Activated CD4-positive, alpha-beta T cell treated with anti-CD3 and anti-CD28 coated beads for 4 hours (primary cell): ENCODE data around the gene EPHB1.
"Not testable (repeated sequence)": the region's sequence is repeated elsewhere in the genome, so short reads cannot be mapped to it uniquely, and the experiment has no call there.

Experiments
- DNase-seq, 2 donors: peaks; one replicate each; pipeline ENCODE4 v3.0.0-alpha.2; 2020

The EPHB1 gene

DNA sequence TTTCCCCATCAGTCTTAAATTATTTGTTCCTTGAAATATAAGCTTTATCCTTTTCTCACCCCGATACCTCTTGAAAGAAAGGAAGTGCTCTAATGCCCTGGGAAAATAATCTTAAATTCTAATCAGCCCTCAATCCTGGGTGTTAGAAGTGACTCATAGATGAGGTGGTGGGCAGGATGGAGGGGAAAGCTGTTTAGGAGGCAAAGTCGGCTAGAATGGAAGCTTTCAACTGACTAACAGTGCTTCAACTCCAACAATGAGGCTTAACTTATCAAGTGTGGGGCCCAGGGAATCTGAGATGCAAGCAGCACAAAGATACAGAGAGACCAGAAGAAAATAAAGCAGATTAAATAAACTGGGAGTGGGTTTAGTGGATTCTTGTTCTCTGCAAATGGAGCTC lies 175.8 kb downstream of the EPHB1 start:
- no peak for DNase-seq

- no peak for DNase-seq
Measured at GRCh38 chr3:134971306-134971705, 176.2 kb downstream of the EPHB1 start.

DNA sequence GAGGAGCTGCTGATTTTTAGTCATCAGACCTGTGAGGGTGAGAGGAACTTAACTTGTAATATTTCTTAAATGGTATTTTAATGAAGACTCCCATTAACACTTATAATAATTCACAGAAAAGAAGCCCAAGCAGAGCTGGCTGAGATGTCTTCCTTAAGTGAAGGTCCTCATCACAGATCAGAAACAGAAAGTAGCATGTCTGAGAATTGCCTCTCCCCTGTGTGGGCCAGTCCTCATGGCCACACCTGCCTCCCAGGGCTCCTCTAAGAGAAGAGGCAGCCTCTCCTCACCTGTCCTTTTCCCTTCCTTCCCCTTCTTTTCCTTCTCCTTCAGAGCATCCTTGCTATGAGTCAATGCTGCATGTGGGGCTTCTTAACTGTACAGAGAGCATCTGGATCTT lies 176.8 kb downstream of the EPHB1 start:
- DNase-seq = not testable (repeated sequence)

- no peak for DNase-seq
Measured at GRCh38 chr3:134972836-134973455, 177.9 kb downstream of the EPHB1 start.

- no peak for DNase-seq
Measured at GRCh38 chr3:134974624-134975023, 179.6 kb downstream of the EPHB1 start.

DNA sequence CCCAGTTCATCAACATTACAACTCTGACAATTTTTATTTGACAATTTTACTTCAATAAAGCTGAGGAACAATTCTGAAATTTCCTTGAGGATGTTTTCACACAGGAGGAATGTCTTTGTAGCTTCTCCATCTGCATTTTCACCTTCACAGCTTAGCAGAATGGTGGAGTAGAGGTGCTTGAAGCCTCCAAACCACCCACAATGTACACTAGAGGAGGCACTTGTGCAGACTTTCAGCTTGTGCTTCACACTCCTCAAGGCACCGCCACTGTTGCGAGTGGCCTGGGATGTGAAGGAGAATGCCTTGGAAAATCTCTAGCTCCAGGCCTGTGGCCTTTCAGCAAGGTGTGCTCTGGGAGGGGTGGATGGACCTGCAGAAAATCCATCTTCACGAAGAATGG lies 181.9 kb downstream of the EPHB1 start:
- DNase-seq = no peak

GRCh38 chr3:134978658-134979057 lies 183.6 kb downstream of the EPHB1 start:
- no peak for DNase-seq

- DNase-seq = no peak
Measured at GRCh38 chr3:134985864-134986715, 191.0 kb downstream of the EPHB1 start.

DNA sequence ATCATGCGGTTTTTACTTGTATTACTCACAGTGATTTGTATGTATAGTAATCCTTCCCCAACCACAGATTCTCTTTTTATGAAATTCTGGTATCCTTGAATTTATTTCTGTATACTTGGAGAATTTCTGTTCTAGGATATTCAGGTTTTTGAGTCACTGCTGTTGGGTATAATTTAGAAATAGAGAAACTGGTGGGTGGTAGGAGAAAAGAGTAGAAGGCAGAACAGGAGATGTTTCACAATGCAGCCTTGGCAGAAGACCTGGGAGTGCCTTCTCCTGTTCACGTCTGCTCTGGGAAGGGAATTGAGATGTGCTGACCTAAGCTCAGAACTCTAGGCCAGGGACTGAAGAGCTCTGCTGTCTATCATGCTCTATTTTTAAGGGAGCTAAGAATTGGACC lies 193.6 kb downstream of the EPHB1 start:
- no peak for DNase-seq

DNA sequence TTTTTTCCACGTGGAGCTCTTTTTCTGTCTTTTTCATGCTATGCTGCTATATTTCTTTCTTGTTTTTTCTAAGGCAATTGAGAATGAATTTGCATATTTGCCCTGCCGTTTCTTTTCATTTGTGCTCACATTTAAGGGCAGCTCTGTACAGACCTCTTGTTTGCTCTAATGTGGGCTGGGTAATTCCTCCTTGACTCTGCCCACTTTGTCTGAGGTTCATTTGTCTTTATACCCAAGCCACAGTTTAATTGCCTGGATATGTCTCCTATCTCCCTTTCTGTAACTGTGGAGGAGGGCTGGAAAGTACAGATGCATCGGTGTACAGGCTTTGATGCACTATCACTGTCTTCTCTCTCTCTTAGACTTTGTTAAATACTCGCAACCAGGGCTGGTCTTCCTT lies 195.9 kb downstream of the EPHB1 start:
- no peak for DNase-seq

- no peak for DNase-seq
Measured at GRCh38 chr3:134991472-134992010, 196.5 kb downstream of the EPHB1 start.

- no peak for DNase-seq
Measured at GRCh38 chr3:134992180-134992579, 197.1 kb downstream of the EPHB1 start.

DNA sequence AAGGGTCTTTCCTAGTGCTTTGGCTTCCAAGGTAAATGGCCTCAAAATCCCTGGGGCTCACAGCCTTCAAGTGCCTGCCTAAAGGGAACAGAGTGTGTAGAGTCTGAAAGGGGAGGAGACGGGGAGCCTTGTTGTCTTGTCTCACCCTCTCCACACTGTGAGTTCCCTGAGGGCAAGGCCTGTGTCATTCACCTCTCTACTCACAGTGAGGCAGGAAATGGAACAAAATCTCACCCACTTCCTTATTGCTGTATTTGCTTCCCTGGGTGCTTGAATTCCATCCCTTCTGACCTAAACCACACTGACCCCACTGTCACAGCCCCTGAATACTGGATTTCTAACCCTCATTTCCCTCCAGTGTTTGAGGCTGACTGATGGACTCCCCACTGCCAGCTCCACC lies 197.5 kb downstream of the EPHB1 start:
- no peak for DNase-seq

- DNase-seq = no peak
Measured at GRCh38 chr3:134993011-134993410, 198.0 kb downstream of the EPHB1 start.

DNA sequence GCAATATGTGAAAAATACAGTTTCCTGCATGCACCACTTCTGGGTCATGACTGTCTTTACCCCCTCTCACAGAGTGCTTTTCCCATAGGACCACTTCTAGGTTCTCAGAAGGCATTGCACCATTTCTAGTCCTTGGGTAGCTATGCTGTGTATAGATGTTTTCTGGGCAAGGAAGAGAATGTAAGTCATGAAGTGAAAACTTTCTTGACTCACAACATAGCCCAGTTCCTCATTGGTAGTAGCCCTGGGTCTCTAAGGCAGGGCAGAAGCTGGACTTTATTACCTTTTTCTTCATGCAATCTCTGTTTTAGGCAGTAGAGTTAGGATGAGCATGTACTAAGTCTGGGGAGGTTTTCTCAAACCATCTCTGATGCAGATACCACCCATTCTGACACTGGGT lies 203.1 kb downstream of the EPHB1 start:
- no peak for DNase-seq

DNA sequence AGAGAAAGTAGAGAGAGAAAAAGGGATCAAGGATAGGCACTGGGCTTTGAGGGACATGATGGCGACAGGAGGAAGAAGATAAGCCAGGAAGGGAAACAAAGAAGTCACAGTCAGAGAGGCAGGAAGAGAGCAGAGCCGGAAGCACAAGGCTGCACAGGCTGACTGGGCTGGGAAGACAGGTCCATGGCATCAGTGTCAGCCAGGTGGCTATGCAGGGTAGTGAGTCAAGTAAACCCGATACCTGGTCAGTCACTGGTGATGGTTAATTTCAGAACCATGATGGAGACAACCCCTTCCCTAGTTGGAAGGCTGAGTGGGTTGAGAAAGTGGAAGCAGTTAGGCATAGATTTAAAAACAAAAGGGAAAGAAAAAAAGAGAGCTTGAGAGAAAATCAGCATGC lies 203.8 kb downstream of the EPHB1 start:
- DNase-seq = no peak

DNA sequence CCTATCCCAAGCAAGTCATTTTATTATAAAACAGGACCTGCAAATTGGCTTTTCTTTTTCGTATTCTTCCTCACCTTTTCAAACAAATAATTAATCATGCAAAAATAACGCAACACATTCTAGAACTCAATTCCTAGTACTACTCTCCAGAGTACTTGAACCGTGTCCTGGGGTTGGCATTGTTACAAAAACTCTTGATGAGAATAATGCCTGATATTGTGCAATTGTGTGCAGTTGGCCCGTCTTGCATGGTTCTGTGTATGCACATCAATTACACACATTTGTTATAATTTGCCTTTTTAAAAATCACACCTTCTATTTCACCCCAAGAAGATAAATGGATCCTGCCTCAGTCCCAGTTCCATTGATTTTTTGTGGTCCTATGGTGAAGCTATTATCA lies 205.4 kb downstream of the EPHB1 start:
- no peak for DNase-seq

- not testable (repeated sequence) for DNase-seq
Measured at GRCh38 chr3:135005616-135006015, 210.6 kb downstream of the EPHB1 start.

DNA sequence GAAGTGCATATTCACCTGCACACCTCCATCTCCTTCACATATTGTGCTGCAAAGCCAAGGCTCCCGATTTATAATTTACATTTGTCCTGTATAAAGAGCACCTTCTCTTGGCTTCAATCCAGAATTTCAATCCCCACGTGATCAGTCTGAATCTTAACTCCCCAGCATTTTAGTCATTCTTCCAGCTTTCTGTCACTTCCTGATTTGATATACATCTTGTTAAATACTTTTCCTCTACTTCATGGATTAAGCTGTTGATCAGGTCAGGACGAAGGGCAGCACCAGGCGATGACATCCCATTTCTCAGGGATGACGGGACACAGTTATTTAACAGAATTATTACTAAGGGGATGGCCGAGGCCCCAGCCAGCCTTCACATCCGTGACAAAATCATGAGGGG lies 212.5 kb downstream of the EPHB1 start:
- no peak for DNase-seq

DNA sequence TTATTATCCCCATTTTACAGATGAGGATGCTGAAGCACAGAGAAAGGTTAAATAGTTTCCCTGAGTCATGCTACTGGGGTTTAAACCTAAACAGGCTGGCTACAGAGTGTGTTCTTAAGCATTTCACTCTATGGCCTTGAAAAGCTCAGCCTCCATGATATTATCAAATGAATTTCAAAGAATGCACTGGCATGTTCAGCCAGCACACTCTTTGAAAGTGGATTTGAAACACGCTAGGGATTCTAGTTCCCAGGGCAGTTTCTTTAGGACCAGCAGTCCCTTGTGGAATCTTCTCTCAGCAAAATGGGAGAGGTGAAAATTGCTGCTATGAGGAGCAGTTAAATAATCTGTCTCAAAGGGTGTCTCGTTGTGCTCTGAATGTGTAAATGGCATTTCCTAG lies 213.3 kb downstream of the EPHB1 start:
- no peak for DNase-seq

GRCh38 chr3:135009014-135009413 lies 214.0 kb downstream of the EPHB1 start:
- DNase-seq = no peak

DNA sequence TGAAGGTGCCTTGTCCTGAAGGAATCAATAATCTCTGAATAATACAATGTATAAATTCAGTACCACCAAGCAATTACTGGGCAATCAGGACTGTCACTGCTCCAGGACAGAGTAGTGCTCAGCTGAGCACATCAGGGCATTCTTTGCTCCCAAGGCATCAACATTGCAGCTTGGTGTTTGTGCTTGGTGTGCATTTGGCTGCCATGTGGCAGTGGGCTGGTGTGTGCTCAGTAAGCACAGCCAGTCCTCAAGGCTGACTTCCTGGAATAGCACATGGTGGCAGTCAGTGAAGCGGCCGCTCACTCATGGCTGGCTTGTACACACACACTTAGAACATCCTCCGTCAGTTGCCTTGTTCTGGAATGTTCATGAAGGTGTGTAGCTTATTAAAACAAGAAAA lies 217.0 kb downstream of the EPHB1 start:
- no peak for DNase-seq

DNA sequence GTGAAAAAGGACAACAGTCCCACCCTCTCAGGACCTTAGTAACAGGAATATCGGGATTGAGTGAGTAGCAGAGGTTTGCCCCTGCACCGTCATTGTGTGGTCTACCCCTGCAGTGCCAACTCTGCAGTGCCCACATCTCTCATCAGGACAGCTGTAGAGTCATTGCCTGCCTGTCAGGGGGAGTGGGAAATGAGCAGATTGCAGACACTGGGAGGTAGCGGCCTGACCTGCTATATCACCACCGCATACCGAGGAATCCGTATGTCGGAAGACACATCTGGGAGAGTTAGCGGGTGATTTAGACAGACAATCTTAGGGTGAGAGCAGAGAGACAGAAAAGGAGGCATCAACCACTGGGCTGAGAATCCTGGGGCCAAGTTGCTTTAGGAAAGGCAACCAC lies 218.1 kb downstream of the EPHB1 start:
- DNase-seq = no peak

DNA sequence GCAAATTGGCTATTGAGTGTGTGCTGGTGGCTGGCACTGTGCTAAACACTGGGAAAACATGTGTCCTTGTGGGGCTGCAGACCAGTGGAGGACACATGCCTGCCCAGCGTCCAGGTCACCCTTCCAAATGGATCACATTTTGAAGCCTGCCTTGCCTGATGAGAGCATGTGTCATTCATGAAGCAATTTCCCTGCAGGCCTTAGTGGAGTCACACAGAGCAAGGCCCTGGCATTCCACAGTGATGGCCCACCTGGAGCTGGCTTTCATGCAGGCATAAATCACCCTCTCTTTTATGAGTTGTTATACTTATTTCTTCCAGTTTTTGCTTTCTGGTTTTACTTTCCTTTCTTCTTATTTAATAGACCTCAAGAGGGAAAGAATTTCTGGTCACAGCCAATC lies 219.5 kb downstream of the EPHB1 start:
- DNase-seq = no peak
